Measurements from ENCODE around the gene CEACAM21.

Gene CEACAM21

GRCh38 chr19:41607668-41608067, 31.7 kb downstream of the CEACAM21 start:
- H3K4me3 ChIP-seq (ENCODE audit: low read depth, low read length): no peak overlapping the region
- no peak for DNase-seq (ENCODE audit: low read depth)

DNA sequence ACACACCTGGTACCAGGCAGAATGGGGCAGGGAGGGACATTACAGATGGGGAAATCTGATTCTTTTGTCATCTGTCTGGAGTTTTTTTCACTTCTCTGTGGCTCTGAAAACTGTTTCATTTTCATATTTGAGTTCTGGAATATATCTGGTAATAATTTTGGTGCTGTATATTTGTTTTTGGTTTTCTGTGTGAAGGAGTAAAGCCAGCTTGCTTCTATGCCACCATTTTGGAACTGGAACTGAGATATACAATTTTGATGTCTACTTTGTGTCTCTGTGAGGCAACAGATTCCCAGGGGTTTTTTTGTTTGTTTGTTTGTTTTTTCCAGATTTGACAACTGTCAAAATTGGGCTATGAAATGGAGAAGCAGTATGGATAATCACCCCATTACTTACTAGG, 34.8 kb downstream of the CEACAM21 start:
- no peak overlapping the region for H3K4me3 ChIP-seq (ENCODE audit: low read depth, low read length)
- no peak for DNase-seq (ENCODE audit: low read depth)

DNA sequence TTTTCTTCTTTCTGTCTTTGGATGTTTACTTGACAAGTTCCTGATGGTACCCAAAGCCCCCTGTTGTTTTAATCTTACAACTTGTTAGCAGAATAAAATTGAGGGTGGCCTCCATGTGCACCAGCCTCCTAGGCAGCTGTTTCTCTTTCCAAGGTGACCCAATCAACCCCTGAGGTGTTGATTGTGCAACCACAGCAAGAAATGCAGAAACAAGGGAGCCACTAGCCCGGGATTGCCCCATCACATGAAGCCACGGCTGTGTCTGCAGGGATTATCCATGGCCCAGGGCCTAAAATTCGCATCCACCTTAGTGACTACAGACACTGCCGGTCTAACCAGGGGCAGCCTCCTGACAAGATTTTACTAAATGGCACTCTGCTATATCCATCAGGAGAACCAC, 36.5 kb downstream of the CEACAM21 start:
- no peak for DNase-seq (ENCODE audit: low read depth)
- no peak overlapping the region for H3K4me3 ChIP-seq (ENCODE audit: low read depth, low read length)

GRCh38 chr19:41615207-41615606, 39.2 kb downstream of the CEACAM21 start:
- DNase-seq (ENCODE audit: low read depth): no peak
- H3K4me3 ChIP-seq (ENCODE audit: low read depth, low read length): no peak overlapping the region

- DNase-seq (ENCODE audit: low read depth): no peak
- no peak overlapping the region for H3K4me3 ChIP-seq (ENCODE audit: low read depth, low read length)
These were observed 41.0 kb downstream of the CEACAM21 start for GRCh38 chr19:41616792-41617621.

GRCh38 chr19:41617941-41618730, 42.2 kb downstream of the CEACAM21 start:
- DNase-seq (ENCODE audit: low read depth): no peak

GRCh38 chr19:41619018-41619556, 43.1 kb downstream of the CEACAM21 start:
- no peak for DNase-seq (ENCODE audit: low read depth)
- no peak overlapping the region for H3K4me3 ChIP-seq (ENCODE audit: low read depth, low read length)

More at GRCh38 chr19:41617941-41618730, 42.2 kb downstream of the CEACAM21 start:
- no peak overlapping the region for H3K4me3 ChIP-seq (ENCODE audit: low read depth, low read length)

- no peak overlapping the region for H3K4me3 ChIP-seq (ENCODE audit: low read depth, low read length)
- no peak for DNase-seq (ENCODE audit: low read depth)
These were observed 44.2 kb downstream of the CEACAM21 start for GRCh38 chr19:41620171-41620570.

DNA sequence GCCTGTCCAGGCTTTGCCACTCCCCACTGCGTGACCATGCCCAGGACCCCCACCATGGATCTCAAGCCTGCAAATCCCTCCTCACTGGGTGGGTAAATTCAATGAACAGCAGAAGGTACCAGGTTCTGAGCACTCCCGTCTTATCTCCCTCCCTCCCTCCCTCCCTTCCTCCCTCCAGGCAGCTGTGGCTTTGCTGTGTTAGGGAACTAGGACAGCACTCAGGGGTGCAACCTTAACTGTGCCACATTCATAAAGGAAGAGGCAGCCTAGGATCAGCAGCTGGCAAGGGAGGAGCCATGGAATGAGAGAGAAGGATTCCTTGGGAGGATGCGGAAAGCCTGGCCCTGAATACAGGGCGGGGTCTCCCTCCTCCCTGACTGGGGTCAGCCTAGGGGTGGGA, 45.3 kb downstream of the CEACAM21 start:
- no peak overlapping the region for H3K4me3 ChIP-seq (ENCODE audit: low read depth, low read length)
- DNase-seq (ENCODE audit: low read depth): no peak

DNA sequence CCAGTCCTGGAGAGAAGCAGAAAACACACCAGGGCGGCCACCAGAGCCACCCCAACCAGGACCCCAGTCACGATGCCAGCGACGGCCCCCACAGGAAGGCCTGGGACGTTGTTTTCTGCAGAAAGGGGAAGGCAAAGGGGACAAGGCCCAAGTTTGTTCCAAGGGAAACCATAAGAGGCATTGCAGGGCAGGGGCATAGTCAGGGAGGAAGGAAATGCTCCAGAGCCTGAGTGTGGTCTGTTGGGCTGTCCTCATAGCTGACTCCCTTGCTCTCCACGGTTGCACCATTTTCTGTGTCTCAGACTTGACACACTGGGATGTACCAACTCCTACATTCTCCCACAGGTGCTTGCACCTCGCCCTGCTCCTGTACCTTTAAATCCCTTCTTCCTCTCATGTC, 45.7 kb downstream of the CEACAM21 start:
- DNase-seq (ENCODE audit: low read depth): no peak
- no peak overlapping the region for H3K4me3 ChIP-seq (ENCODE audit: low read depth, low read length)

DNA sequence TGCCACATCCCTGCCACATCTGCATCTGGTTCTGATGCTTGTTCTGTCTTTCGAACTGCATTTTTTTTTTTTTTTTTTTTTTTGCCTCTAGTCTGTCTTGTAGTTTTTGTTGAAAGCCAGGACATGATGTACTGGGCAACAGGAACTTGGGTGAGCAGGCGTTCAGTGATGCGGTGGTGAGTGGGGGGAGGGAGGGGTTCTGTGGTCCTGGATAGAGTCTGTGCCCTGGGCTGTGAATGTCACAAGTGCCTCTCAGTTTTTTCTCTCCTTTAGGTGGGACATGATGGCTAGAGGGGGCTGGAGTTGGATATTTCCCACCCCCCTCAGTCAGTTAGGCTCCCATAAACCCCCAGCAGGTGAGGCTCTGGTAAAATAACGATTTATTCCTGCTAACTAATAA, 47.4 kb downstream of the CEACAM21 start:
- no peak overlapping the region for H3K4me3 ChIP-seq (ENCODE audit: low read depth, low read length)
- DNase-seq (ENCODE audit: low read depth): no peak

DNA sequence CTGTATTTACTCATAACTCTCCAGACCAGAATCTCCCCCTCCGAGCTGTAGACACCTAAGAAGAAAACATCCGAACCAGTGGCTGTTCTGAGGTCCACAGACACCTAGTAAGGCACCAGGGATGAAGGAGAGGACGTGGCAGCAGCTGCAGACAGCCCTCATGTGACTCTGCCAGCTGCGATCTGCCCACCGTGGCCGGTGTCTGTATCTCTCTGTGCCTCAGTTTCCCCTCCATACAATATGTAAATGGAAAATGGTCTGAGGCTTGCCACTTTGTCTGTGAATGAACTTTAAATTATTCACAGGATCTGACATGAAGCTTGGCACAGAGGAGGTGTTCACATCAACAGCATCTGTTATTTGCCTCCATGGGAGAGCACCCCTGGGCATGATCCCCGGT, 48.5 kb downstream of the CEACAM21 start:
- no peak for DNase-seq (ENCODE audit: low read depth)
- no peak overlapping the region for H3K4me3 ChIP-seq (ENCODE audit: low read depth, low read length)

GRCh38 chr19:41624937-41625336, 49.0 kb downstream of the CEACAM21 start:
- DNase-seq (ENCODE audit: low read depth): no peak
- no peak overlapping the region for H3K4me3 ChIP-seq (ENCODE audit: low read depth, low read length)

- no peak for DNase-seq (ENCODE audit: low read depth)
- H3K4me3 ChIP-seq (ENCODE audit: low read depth, low read length): no peak overlapping the region
These were observed 50.3 kb downstream of the CEACAM21 start for GRCh38 chr19:41626278-41626677.

- DNase-seq (ENCODE audit: low read depth): no peak
- no peak within 1 kb of the TSS for H3K4me3 ChIP-seq (ENCODE audit: low read depth, low read length)
These were observed 50.9 kb downstream of the CEACAM21 start, which contains the start of gene CEACAM4 for GRCh38 chr19:41626877-41627276. Gene CEACAM4 (minus strand): TSS chr19:41627074. CDS start chr19:41626963, 111 bp downstream.

- H3K4me3 ChIP-seq (ENCODE audit: low read depth, low read length): no peak overlapping the region
- DNase-seq (ENCODE audit: low read depth): no peak
These were observed 52.2 kb downstream of the CEACAM21 start for GRCh38 chr19:41627966-41628675.

Measured in skeletal muscle cell (primary cell).